Measurements from ENCODE around the gene CACHD1. TPM values are rescaled to one million over a fixed set of nuclear protein-coding genes. Genes with fewer than 3 reads are reported as not detected.

Gene CACHD1
- total RNA-seq, 1 experiment from 2014 or later: 16.6 TPM

DNA sequence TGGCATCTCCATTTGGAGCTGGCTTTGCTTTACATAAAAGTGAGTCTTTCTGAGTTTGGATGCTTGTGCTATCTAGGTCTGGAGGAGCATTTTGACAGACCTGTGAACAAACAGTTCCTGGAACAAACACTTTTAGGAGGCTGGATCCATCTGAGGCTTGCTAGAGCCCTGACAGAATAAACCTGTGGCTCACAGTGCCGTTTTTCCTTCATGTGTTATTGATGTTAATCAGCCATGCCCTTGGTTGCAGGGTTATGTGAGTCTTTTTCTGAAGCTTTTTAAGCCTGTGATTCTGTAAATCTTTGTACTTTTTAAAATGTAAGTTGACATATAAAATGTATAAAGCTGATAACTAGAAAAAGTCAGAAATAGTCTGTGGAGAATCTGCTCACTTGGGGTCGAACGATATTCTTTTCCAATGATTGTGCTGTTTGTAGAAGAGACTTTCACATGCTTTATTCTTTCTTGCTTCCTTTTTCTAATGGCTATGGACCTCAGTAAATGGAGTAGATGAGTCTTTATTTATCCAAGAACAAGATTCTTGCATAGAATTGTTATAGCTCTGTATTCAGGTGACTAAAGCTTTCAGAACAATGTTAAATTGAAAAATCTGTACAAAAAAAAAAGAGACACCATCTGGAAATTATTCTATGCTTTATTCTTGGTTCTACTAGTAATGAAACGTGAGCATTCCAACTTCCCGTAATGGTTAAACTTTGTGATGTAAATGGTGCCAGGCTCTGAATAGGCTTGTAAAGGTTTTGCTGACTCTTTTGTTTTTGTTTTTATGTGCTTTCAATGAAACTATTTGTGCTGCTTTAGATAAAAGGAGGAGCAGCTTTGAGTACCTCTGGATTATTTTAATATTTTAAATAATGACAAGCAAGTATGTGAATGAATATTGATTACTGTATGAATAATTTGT is 53.7 kb downstream of the CACHD1 start:
- CTCF ChIA-PET: no interaction called here
- H3K4me1 Mint-ChIP-seq (ENCODE audit: low read depth, unreplicated experiment): peaks cover 11% of the 10 kb centered on the region
- H3K36me3 Mint-ChIP-seq (ENCODE audit: insufficient read depth, unreplicated experiment): no peaks in the 10 kb centered on the region
- no TSS peak for BruUV-seq (replicated peaks)
- intact Hi-C loops (cut with micrococcal nuclease; ENCODE audit: unreplicated experiment): no loop called here
- H3K27me3 ChIP-seq (replicated peaks; ENCODE audit: control insufficient read depth, insufficient read depth, low read length): no peaks in the 10 kb centered on the region
- H3K36me3 ChIP-seq (ENCODE audit: control insufficient read depth, insufficient read depth, low read length): no peaks in the 10 kb centered on the region
- POLR2A ChIA-PET: no interaction called here
- no peaks in the 10 kb centered on the region for H3K27me3 Mint-ChIP-seq (ENCODE audit: insufficient read depth, unreplicated experiment)
- H3K4me3 ChIP-seq (ENCODE audit: low read depth, low read length): no peak overlapping the region
- no peaks in the 10 kb centered on the region for H3K9me3 Mint-ChIP-seq (ENCODE audit: unreplicated experiment)
- no peaks in the 10 kb centered on the region for H3K9me3 ChIP-seq
- no peak overlapping the region for H3K27ac Mint-ChIP-seq (ENCODE audit: unreplicated experiment)
- H3K4me1 ChIP-seq: peaks cover 3% of the 10 kb centered on the region; the same call in 1 of the 2 replicates
- DNase-seq: no peak
- H3K4me3 Mint-ChIP-seq (ENCODE audit: unreplicated experiment): no peak overlapping the region
- no peak for TF ChIP-seq CTCF (IDR thresholded peaks at IDR 0.05; ENCODE audit: insufficient read depth in 1 of 2, low read depth in 1 of 2, low read length in 1 of 2, severe bottlenecking in 1 of 2, unreplicated experiment in 1 of 2)

DNA sequence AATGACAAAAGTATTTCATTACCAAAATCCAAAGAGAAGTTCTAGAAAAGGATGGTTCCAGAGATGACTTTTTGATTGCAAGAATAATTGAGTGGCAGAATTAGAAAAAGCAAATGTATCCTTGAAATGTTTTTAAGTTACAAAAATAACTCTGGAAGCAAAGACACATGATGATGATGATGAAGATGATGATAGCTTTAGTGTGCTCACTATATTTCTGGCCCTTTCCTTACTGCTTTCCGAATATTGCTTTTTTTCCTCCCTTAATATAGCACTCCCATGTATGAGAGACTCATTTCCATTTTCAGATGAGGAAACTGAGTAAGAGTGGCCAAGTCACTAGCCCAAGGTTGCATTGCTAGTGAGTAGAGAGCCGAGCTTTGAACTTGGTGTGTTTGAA is 54.7 kb downstream of the CACHD1 start:
- Mint-ChIP-seq H3K9me3 (ENCODE audit: unreplicated experiment) (no peaks in the 10 kb centered on the region), H3K27me3 (ENCODE audit: insufficient read depth, unreplicated experiment) (no peaks in the 10 kb centered on the region), H3K4me3 (ENCODE audit: unreplicated experiment) (no peak overlapping the region), H3K36me3 (ENCODE audit: insufficient read depth, unreplicated experiment) (no peaks in the 10 kb centered on the region), H3K27ac (ENCODE audit: unreplicated experiment) (no peak overlapping the region), H3K4me1 (ENCODE audit: low read depth, unreplicated experiment) (peaks cover 11% of the 10 kb centered on the region)
- no peak for DNase-seq
- intact Hi-C loops (cut with micrococcal nuclease; ENCODE audit: unreplicated experiment): no loop called here
- Histone ChIP-seq H3K4me1 (peaks cover 3% of the 10 kb centered on the region; the same call in 1 of the 2 replicates), H3K27me3 (replicated peaks; ENCODE audit: control insufficient read depth, insufficient read depth, low read length) (no peaks in the 10 kb centered on the region), H3K36me3 (ENCODE audit: control insufficient read depth, insufficient read depth, low read length) (no peaks in the 10 kb centered on the region), H3K9me3 (no peaks in the 10 kb centered on the region), H3K4me3 (ENCODE audit: low read depth, low read length) (no peak overlapping the region)
- TF ChIP-seq CTCF (IDR thresholded peaks at IDR 0.05; ENCODE audit: insufficient read depth in 1 of 2, low read depth in 1 of 2, low read length in 1 of 2, severe bottlenecking in 1 of 2, unreplicated experiment in 1 of 2): no peak
- POLR2A ChIA-PET: no interaction called here
- CTCF ChIA-PET: no interaction called here
- no TSS peak for BruUV-seq (replicated peaks)

DNA sequence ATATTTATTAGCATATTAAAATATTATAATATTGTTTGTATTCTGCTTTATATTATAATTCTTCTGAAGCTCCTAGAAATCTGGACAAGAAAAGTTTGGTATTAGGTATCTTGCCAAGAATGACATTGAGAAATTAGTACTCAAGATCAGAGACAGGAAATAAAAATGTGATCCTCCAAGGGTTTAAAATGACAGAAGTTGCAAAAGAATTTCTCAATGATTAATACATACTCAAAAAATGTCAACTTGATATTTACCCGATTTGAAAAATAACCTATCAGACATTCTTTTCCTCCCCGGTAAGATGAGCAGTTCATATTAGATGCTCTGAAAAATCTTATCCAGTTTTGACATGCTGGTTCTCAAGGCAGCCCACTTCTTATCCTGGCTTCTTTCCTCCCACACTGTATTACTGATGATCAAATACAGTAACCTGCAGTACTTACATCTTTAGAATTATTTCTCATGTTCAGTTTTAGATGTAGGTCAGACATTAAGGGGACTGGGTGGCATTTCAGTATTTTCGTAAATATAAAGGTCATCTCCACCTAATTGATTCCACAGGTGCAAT is 55.3 kb downstream of the CACHD1 start:
- no TSS peak for BruUV-seq (replicated peaks)
- no peak for TF ChIP-seq CTCF (IDR thresholded peaks at IDR 0.05; ENCODE audit: insufficient read depth in 1 of 2, low read depth in 1 of 2, low read length in 1 of 2, severe bottlenecking in 1 of 2, unreplicated experiment in 1 of 2)
- no peak for DNase-seq
- peaks cover 3% of the 10 kb centered on the region; the same call in 1 of the 2 replicates for H3K4me1 ChIP-seq
- H3K27me3 ChIP-seq (replicated peaks; ENCODE audit: control insufficient read depth, insufficient read depth, low read length): no peaks in the 10 kb centered on the region
- Mint-ChIP-seq H3K27ac (ENCODE audit: unreplicated experiment) (no peak overlapping the region), H3K4me3 (ENCODE audit: unreplicated experiment) (no peak overlapping the region), H3K4me1 (ENCODE audit: low read depth, unreplicated experiment) (peaks cover 11% of the 10 kb centered on the region), H3K27me3 (ENCODE audit: insufficient read depth, unreplicated experiment) (no peaks in the 10 kb centered on the region), H3K36me3 (ENCODE audit: insufficient read depth, unreplicated experiment) (no peaks in the 10 kb centered on the region), H3K9me3 (ENCODE audit: unreplicated experiment) (no peaks in the 10 kb centered on the region)
- H3K4me3 ChIP-seq (ENCODE audit: low read depth, low read length): no peak overlapping the region
- ChIA-PET POLR2A (no interaction called here), CTCF (no interaction called here)
- H3K36me3 ChIP-seq (ENCODE audit: control insufficient read depth, insufficient read depth, low read length): no peaks in the 10 kb centered on the region
- H3K9me3 ChIP-seq: no peaks in the 10 kb centered on the region
- intact Hi-C loops (cut with micrococcal nuclease; ENCODE audit: unreplicated experiment): no loop called here
